Thoracic aorta (tissue), 2 donors: ENCODE data around the gene CD177. TPM values are rescaled to one million over a fixed set of nuclear protein-coding genes. Genes with fewer than 3 reads are reported as not detected.

Experiments
- ATAC-seq: fragments of 150-250 bp; one replicate; pipeline ENCODE4 v1.8.0; 2017; ENCODE audit warnings: low read depth; ENCODE audit not compliant: insufficient number of reproducible peaks, low FRiP score
- DNase-seq: peaks from one replicate; pipeline ENCODE4 v3.0.0-alpha.2; 2020; ENCODE audit warnings: low spot score
- H3K27ac ChIP-seq, 2 donors: fragments of 200-600 bp; sonication (generic); 1 replicate in 1 of 2; 2 replicates in 1 of 2; pipeline ENCODE4 v1.5.1; 2016; ENCODE audit warnings: mild to moderate bottlenecking in 2 of 2, moderate library complexity in 2 of 2
- H3K27me3 ChIP-seq: fragments of 200-600 bp; sonication (generic); replicated peaks from 2 replicates; pipeline ENCODE4 v1.6.0; 2016; ENCODE audit warnings: mild to moderate bottlenecking; ENCODE audit not compliant: insufficient read depth
- H3K36me3 ChIP-seq: fragments of 200-600 bp; sonication (generic); one replicate; pipeline ENCODE4 v1.5.1; 2016
- H3K4me1 ChIP-seq, 2 donors: fragments of 200-600 bp; sonication (generic); 1 replicate in 1 of 2; 2 replicates in 1 of 2; pipeline versions ENCODE4 v1.5.1 to v1.6.0; 2016; ENCODE audit warnings: low read depth in 2 of 2, mild to moderate bottlenecking in 1 of 2; ENCODE audit not compliant: control insufficient read depth in 1 of 2
- H3K4me3 ChIP-seq: fragments of 200-600 bp; sonication (generic); 2 replicates; pipeline ENCODE4 v1.5.1; 2016; ENCODE audit warnings: mild to moderate bottlenecking
- H3K9me3 ChIP-seq: fragments of 200-600 bp; sonication (generic); 2 replicates; pipeline ENCODE4 v1.5.1; 2016
- CTCF ChIP-seq: fragments of 200-600 bp; sonication (generic); IDR thresholded peaks from one replicate; pipeline ENCODE4 v1.5.1; 2019; ENCODE audit warnings: antibody characterized with exemption
- total RNA-seq, 2 donors: library from RNA; depleted of rRNA; stranded (reverse); fragments of >200 nt; gene quantifications; one replicate each; pipeline versions ENCODE4 v1.1.0 to v1.2.3, GENCODE V29; 2016

Gene CD177
- total RNA-seq, 2 donors from 2014 or later, result 3.5 TPM; not detected in 1

- DNase-seq (no peak), ATAC-seq (no peak)
- no peaks in the 10 kb centered on the region for H3K4me1 ChIP-seq
- no peak overlapping the region for H3K27ac ChIP-seq
- H3K9me3 ChIP-seq, result no peaks in the 10 kb centered on the region
- H3K36me3 ChIP-seq, result no peaks in the 10 kb centered on the region
- TF ChIP-seq CTCF, result no peak
- no peaks in the 10 kb centered on the region for H3K27me3 ChIP-seq
- no peak overlapping the region for H3K4me3 ChIP-seq
Observed at GRCh38 chr19:43310221-43310620, 43.3 kb upstream of the CD177 start.

DNA sequence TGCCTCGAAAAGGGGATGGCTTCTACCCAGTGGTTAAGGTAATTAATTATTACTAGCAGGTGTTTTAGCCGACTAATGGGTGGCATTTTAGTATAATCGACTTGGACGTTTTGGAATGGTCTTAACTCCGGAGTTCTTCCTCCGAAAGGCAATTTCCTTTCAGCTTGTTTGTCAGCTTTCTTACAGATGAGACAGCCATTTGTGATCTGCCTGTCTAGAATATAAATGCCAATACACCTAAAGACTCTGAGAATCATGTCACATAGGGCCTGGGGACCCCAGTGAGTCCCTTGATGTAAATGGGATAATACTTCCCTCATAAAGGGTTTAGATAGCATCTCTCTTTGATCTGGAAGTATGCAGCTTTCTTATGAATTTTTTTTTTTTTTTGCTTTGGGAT, 42.2 kb upstream of the CD177 start:
- no peaks in the 10 kb centered on the region for H3K4me1 ChIP-seq
- no peak for TF ChIP-seq CTCF
- no peak for DNase-seq
- no peaks in the 10 kb centered on the region for H3K36me3 ChIP-seq
- H3K9me3 ChIP-seq, result no peaks in the 10 kb centered on the region
- H3K27ac ChIP-seq, result no peak overlapping the region
- no peaks in the 10 kb centered on the region for H3K27me3 ChIP-seq
- ATAC-seq, result no peak
- H3K4me3 ChIP-seq, result no peak overlapping the region

DNA sequence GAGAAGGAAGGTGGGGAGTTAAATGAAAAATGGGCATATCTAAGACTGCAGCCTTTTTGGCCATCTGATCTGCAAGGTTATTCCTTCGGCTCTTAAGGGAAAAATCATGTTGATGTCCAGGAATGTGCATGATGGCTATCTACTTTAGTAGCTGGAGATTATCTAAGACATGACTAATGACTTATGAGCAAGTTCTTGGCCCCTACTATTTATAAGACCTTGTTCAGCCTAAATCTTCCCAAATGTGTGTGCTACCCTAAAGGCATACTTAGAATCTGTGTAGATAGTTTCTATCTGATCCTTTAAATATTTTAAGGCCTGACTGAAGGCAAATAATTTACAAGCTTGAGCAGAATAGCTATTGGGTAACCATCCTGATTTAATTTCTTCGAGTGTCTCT, 41.8 kb upstream of the CD177 start:
- no peaks in the 10 kb centered on the region for H3K27me3 ChIP-seq
- H3K9me3 ChIP-seq, result no peaks in the 10 kb centered on the region
- no peaks in the 10 kb centered on the region for H3K36me3 ChIP-seq
- H3K4me3 ChIP-seq, result no peak overlapping the region
- DNase-seq (no peak), ATAC-seq (no peak)
- H3K4me1 ChIP-seq, result no peaks in the 10 kb centered on the region
- no peak for TF ChIP-seq CTCF
- H3K27ac ChIP-seq, result no peak overlapping the region

DNA sequence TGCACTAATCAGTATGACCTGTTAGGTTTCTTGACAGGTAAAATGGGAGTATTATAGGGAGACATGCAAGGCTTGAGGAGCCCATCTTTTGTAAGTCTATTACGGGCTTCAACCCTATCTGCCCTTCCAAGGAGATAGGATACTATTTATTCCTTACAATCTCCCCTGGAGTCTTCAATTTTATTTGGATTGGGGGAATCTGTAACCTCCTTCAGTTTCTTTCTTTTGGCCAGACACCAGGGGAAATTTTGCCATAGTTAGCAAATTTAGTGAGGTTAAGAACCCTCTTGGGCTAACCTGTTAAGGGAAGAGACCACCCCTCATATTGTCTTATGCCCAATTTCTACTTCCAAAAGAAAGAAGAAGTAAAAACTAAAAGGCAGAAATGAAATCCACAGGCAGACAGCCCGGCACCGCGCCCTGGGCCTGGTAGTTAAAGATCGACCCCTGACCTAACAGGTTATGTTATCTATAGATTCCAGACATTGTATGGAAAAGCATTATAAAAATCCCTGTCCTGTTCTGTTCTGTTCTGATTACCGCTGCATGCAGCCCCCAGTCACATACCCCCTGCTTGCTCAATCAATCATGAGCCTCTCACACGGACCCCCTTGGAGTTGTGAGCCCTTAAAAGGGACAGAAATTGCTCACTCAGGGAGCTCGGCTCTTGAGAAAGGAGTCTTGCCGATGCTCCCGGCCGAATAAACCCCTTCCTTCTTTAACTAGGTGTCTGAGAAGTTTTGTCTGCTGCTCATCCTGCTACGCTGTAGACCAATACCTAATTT, 39.6 kb upstream of the CD177 start:
- ATAC-seq (no peak), DNase-seq (no peak)
- Histone ChIP-seq H3K9me3 (no peaks in the 10 kb centered on the region), H3K4me1 (no peaks in the 10 kb centered on the region), H3K27ac (no peak overlapping the region), H3K36me3 (no peaks in the 10 kb centered on the region), H3K4me3 (no peak overlapping the region), H3K27me3 (no peaks in the 10 kb centered on the region)
- TF ChIP-seq CTCF, result no peak

GRCh38 chr19:43315851-43316250, 37.6 kb upstream of the CD177 start:
- no peak for DNase-seq
- no peaks in the 10 kb centered on the region for H3K36me3 ChIP-seq
- ATAC-seq, result no peak

More at GRCh38 chr19:43315851-43316250, 37.6 kb upstream of the CD177 start:
- Histone ChIP-seq H3K4me1 (no peaks in the 10 kb centered on the region), H3K4me3 (no peak overlapping the region), H3K27ac (no peak overlapping the region), H3K9me3 (no peaks in the 10 kb centered on the region), H3K27me3 (no peaks in the 10 kb centered on the region)
- TF ChIP-seq CTCF, result no peak
